ENCODE measurements around the gene KCNG2.

DNA sequence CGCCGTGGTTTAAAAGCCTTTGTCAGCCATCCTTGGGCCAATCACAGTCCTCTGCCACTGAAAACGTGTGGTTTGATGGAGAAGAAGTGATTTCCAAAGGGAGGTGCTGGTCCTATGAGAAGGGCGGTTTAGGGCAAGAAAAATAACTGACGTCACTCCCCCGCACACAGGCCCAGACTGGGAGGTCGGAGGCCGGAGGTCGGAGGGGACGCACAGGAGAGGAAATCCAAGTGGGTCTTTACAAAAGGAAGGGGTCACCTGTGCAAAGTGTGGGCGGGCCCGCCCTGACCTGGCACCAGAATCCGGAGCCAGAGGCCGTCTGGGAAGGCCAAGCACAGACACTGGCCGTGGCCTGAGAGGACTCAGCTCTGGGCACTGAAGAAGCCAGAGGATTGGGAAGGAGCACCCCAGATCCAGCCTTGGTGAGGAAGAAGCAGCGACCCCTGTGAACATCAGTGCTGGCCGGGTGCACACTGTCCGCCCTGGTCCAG, 18.0 kb upstream of the KCNG2 start:
- no peak for TF ChIP-seq POLR2A (IDR thresholded peaks at IDR 0.05; ENCODE audit: borderline replicate concordance, extremely low read depth, insufficient read depth, insufficient read length)
- TF ChIP-seq, protein P1, sequence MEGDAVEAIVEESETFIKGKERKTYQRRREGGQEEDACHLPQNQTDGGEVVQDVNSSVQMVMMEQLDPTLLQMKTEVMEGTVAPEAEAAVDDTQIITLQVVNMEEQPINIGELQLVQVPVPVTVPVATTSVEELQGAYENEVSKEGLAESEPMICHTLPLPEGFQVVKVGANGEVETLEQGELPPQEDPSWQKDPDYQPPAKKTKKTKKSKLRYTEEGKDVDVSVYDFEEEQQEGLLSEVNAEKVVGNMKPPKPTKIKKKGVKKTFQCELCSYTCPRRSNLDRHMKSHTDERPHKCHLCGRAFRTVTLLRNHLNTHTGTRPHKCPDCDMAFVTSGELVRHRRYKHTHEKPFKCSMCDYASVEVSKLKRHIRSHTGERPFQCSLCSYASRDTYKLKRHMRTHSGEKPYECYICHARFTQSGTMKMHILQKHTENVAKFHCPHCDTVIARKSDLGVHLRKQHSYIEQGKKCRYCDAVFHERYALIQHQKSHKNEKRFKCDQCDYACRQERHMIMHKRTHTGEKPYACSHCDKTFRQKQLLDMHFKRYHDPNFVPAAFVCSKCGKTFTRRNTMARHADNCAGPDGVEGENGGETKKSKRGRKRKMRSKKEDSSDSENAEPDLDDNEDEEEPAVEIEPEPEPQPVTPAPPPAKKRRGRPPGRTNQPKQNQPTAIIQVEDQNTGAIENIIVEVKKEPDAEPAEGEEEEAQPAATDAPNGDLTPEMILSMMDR (IDR thresholded peaks at IDR 0.05 in 2 of 3, conservative IDR thresholded peaks at IDR 0.05 in 1 of 3; ENCODE audit: borderline replicate concordance in 1 of 3, insufficient read depth in 1 of 3, low read depth in 2 of 3, low read length in 2 of 3), result no peak
- no peak for TF ChIP-seq POLR2AphosphoS5 (IDR thresholded peaks at IDR 0.05; ENCODE audit: low read depth, low read length)
- TF ChIP-seq EZH2 (IDR thresholded peaks at IDR 0.05), result no peak
- TF ChIP-seq SIN3A (IDR thresholded peaks at IDR 0.05; ENCODE audit: low read depth), result no peak
- TF ChIP-seq EZH2phosphoT487 (IDR thresholded peaks at IDR 0.05; ENCODE audit: borderline replicate concordance), result no peak
- TF ChIP-seq, protein P2, sequence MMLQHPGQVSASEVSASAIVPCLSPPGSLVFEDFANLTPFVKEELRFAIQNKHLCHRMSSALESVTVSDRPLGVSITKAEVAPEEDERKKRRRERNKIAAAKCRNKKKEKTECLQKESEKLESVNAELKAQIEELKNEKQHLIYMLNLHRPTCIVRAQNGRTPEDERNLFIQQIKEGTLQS (IDR thresholded peaks at IDR 0.05), result no peak
- TF ChIP-seq MAX (IDR thresholded peaks at IDR 0.05), result no peak

Measured in HCT116 (cell line).